Vagina (tissue), 2 donors: ENCODE results near the gene ZDHHC20.

ENCODE experiments used
- POLR2A ChIP-seq, 2 donors: fragments of 450-650 bp; IDR thresholded peaks; one replicate each; pipeline ENCODE4 v1.6.1; 2017; ENCODE audit warnings: antibody characterized with exemption in 2 of 2, mild to moderate bottlenecking in 2 of 2, moderate library complexity in 2 of 2
- POLR2AphosphoS5 ChIP-seq, 2 donors: sonication (generic); formaldehyde crosslinking; IDR thresholded peaks; one replicate each; pipeline ENCODE4 v1.9.0; 2017; ENCODE audit warnings: antibody characterized with exemption in 2 of 2, mild to moderate bottlenecking in 2 of 2, low read depth in 1 of 2; ENCODE audit not compliant: insufficient read depth in 1 of 2
- TF ChIP-seq, protein P1 (sequence below), 3 experiments: fragments of 450-650 bp in 2 of 3; fragments of 200-600 bp in 1 of 3; sonication (generic) in 1 of 3; IDR thresholded peaks; one replicate each; pipeline ENCODE4 v1.5.1; 2017 to 2019; ENCODE audit warnings: antibody characterized with exemption in 3 of 3, mild to moderate bottlenecking in 2 of 3, moderate library complexity in 2 of 3

DNA sequence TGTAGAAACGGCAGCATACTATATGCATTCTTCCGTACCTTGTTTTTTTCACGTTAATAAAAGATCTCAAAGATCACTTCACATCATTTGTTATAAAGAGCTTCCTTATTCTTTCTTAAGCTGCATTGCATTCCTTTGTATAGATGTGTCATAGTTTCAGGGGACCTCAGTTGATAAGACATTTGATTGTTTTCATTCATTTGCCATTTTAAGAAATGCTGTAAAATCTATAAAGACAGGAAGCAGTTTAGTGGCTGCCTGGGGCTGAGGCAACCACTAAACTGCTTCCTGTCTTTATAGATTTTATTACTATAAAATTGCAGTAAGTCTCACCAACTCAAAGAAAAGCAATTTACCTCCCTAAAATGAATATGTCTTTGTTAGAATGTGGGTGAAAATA lies 59.4 kb downstream of the ZDHHC20 start:
- TF ChIP-seq, protein P1, sequence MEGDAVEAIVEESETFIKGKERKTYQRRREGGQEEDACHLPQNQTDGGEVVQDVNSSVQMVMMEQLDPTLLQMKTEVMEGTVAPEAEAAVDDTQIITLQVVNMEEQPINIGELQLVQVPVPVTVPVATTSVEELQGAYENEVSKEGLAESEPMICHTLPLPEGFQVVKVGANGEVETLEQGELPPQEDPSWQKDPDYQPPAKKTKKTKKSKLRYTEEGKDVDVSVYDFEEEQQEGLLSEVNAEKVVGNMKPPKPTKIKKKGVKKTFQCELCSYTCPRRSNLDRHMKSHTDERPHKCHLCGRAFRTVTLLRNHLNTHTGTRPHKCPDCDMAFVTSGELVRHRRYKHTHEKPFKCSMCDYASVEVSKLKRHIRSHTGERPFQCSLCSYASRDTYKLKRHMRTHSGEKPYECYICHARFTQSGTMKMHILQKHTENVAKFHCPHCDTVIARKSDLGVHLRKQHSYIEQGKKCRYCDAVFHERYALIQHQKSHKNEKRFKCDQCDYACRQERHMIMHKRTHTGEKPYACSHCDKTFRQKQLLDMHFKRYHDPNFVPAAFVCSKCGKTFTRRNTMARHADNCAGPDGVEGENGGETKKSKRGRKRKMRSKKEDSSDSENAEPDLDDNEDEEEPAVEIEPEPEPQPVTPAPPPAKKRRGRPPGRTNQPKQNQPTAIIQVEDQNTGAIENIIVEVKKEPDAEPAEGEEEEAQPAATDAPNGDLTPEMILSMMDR (IDR thresholded peaks at IDR 0.05), result no peak
- no peak for TF ChIP-seq POLR2AphosphoS5 (IDR thresholded peaks at IDR 0.05; ENCODE audit: insufficient read depth in 1 of 2, low read depth in 1 of 2)
- TF ChIP-seq POLR2A (IDR thresholded peaks at IDR 0.05), result no peak
